Hematopoietic multipotent progenitor cell treated with erythropoietin and hydrocortisone succinate and interleukin-3 and kit ligand, for 8 days (in vitro differentiated cells): Measurements from ENCODE around the gene IL1RAPL2.

Experiments
- DNase-seq: peaks from one replicate; pipeline ENCODE4 v3.0.0-alpha.2; 2015

Gene IL1RAPL2

DNA sequence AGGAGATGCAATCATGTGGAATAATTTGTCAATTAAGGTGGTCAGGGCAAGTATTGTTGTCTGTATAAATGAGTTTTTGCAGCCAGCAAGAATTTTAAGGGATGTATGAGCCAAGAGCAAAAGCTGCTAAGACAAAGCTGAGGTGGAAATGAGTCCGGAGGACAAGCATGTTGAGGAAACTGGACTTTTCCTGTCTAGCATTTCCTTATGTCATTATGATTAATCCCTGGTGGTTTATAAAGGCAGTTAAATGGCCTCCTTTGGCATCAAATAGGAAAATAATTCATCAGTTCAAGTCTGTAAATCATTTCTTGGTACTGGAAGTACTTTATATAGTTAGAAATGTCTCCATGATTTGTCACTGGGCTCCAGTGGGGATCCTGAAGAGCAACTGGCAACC lies 716.1 kb downstream of the IL1RAPL2 start:
- DNase-seq = no peak

DNA sequence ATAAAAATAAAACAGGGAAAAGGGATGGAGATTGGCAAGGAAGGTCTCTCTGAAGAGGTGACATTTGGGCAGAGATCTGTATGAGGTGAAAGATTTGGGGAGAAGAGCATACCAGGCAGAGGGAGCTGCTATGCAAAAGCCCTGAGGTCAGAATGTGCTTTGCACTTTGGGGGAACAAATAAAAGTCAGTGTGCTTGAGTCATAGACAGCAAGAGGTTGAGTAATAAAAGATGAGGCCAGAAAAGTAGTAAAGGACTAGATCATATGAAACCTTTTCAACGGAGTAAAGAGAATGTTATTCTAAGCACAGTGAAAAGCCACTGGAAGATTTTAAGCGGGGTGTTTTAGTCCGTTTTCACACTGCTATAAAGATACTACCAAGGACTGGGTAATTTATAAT lies 731.0 kb downstream of the IL1RAPL2 start:
- DNase-seq = no peak

DNA sequence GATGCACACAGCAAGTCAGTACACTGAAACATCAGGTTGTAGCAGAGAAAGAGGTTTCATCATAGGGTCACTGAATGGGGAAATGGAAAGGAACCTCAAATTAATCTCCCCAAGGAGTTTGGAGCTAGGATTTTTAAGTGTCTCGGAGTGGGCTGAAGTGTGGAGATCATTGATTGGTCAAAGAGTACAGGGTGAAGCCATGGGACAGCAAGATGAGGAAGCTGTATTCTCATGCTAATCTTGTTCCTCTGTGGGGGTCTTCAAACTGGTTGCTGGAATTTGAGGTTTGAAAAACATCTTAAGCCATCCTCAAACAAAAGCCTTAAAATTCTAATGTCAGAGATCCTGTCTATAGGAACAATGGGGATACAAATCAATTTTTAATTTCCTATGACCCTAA lies 733.3 kb downstream of the IL1RAPL2 start:
- DNase-seq = no peak

DNA sequence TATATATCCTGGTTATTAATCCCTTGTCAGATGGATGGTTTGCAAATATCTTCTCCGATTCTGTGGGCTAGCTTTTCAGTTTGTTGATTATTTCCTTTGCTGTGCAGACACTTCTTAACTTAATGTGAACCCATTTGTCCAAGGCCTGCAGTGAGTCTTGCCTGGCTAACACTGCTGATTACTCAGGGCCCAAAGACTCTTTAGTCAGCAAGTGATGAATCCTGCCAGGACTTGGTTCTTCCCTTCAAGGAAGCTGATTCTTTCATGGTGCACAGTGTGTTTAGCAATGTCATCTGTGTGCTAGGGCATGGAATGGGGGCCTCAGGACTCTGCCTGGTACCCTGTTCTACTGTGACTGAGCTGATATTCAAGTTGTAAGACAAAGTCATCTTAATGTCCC lies 736.2 kb downstream of the IL1RAPL2 start:
- no peak for DNase-seq

DNA sequence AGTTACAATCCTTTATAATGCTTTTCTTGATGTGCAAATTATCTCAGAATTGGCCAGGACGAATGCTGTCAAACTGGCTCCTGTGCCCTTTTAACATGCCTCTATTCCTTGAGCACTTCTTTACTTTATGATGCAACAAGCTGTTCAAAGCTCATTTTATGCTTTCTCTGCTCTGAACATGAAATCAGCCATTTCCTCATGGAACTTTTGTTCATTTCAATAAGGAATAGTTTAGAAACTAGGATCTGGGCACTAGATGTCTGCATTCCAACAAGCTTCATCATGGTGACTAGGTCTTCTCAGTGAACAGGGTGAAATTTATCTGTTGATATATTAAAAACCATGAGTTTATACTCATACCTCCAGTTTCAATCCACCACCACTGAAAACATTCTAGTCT lies 741.8 kb downstream of the IL1RAPL2 start:
- no peak for DNase-seq

DNA sequence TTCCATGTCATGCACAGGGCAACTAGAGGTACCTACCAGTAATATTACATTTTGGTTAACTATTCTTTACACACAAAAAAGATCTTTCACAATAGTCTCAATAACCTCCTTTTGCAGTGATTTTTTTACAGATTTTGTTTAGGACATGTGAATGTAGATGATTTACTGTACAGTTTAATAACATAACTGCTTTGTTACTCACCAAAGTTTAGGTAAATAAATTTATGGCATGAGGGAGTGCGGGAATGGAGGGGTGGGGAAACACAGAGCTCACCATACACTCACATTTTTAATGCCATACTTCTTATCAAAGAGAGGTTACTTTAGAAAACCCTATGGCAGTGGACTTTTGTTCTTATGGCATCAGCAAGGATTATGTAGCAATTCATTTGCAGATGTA lies 747.6 kb downstream of the IL1RAPL2 start:
- DNase-seq = no peak

DNA sequence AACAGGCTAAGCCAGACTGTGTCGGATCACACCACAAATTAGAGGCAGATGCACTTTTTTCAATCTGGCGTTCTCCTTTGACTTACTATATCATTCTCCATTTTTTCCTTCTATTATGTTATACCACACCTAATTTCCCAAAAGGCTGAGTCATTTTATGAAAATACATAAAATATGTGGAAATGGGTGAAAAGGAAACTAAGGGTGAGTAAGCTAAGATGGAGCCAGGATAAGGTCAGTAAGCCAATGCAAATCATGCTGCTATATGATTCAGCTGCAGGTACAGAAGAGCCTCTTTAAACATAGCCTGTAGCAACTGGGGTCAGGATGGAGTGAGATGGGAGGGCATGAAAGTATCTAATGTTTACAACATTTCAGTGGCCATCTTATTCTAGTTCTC lies 748.5 kb downstream of the IL1RAPL2 start:
- no peak for DNase-seq

DNA sequence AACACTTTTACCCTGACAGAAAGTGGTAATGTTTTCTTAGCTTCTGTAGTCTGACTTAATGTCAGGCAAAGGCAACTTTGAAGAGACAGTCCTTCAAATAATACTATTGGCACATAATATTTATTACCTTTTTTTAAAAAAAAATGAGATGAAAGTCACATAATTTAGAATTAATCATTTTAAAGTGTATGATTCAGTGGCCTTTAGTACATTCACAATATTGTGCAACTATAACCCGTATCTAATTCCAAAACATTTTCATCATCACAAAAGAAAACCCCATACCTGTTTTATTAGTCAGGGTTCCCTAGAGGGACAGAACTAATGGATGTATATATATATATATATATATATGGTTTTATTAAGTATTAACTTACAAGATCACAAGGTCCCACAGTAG lies 749.2 kb downstream of the IL1RAPL2 start:
- no peak for DNase-seq

DNA sequence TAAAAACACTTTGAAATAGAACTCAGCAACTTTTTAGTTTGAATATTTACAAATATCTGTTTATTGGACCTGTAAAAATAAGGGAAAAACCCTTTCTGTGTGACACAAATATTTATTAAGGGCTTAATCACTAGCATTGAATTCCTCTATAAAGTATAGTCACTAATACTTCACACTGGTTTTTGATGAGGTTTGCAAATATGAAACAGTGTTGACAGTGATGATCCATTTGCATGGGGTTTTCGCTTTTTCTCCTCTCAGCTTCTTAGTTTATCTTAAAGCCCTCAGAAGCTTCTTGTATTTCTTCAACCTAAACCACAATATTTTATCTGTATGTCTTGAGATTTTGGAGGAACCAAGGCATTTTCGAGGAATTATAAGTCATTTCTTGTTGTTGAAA lies 751.1 kb downstream of the IL1RAPL2 start:
- DNase-seq = no peak

DNA sequence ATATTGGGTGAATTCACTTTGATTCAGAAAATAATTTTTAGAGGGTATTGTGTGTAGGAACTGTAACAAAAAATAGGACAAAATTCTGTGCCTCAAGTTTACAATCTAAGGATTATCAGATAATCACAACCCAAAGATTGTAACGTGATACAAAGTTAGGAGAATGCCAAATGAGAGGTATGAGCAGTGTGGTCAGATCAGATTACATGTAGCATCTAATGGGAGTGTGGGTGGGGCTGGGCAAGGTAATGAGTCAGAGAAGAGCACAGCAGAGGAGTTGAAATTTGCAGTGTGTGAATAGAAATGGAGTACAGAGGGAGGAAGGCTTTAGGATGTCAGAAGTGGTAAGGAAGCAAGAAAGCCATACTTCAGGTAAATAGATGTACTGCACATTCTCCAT lies 757.9 kb downstream of the IL1RAPL2 start:
- no peak for DNase-seq

DNA sequence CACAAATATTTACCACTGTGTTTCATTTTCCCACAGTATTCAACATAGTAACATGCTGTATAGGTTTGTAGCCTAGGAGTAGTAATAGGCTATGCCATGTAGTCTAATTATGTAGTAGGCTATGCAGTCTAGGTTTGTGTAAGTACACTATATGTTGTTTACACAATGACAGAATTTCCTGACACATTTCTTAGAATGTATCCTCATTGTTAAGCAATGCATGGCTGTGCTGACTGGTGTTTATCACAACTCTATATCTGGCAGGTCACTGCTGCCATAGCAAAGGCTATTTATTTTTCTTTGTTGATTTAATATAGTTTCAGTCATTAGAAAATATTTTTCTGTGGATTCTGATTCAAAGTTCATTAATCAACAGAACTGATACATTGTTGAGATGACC lies 762.8 kb downstream of the IL1RAPL2 start:
- DNase-seq = no peak

DNA sequence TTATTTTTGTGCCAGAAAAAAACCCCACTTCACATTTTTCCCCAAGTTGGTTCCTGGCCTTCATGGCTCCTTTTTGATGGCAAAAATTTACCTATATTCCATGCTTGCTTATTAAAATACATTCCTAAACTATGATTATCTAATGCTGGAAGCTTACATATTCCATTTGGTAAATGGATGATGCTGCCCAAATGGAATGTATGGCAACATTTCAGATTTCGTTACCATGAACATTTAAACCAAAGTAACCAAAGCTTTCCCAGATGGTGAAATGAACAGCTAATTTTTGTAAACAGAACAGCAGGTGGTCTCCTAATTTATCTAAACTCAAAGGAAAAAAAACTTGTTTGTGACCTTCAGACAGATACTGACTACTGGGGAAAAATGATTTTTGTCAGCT lies 765.2 kb downstream of the IL1RAPL2 start:
- no peak for DNase-seq

DNA sequence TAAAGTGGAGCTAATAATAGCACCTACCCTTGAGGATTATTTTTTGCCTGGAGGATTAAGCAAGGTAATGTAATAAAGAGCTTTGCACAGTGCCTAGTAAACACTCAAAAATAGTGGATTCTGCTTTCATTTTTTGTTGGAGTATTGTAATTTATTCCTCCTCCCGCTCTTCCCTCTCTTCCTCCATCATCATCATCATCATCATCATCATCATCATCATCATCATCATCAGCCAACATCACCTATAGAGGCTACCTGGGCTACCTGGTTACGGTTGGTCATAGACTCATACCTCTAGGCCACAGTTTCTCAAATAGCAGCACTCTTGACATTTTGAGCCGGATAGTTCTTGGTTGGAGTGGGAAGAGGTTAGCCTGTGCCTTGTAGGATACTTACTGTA lies 781.4 kb downstream of the IL1RAPL2 start:
- DNase-seq = no peak

DNA sequence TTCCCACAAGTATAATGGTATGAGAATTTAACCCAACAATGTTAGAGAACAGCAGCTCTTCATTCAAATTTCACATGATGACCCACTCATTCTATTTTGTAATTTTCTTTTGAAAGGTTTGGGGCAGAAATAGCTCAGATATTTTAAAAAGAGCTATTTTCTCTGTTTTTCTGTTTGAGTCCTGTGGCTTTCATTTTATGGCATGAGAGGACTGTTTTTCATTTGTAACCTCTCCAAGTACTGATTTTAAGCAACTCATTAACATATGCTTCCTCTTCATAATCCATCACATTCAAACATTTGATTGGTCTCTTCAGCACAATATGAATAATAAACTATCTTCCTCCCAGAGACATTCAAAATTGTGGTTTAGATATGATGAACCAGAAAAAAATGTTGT lies 783.5 kb downstream of the IL1RAPL2 start:
- no peak for DNase-seq

DNA sequence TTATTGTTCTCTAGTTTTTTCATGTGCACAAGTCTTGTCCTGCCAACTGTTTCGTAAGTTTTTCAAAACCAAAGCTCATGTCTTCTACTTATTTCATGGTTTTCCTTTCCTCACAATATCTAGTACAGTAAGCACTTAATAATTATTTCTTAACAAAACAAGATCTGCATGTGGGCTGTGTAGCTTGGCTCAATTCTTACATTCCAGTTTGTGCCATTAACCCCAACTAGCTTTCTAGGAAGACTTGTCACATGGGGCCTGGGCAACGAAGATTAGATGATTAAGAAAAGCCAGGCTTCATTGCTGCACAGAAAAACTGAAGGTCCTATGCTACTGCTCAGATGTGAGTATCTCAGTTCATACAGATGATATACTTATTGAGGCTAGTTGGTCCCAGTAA lies 809.8 kb downstream of the IL1RAPL2 start:
- no peak for DNase-seq

DNA sequence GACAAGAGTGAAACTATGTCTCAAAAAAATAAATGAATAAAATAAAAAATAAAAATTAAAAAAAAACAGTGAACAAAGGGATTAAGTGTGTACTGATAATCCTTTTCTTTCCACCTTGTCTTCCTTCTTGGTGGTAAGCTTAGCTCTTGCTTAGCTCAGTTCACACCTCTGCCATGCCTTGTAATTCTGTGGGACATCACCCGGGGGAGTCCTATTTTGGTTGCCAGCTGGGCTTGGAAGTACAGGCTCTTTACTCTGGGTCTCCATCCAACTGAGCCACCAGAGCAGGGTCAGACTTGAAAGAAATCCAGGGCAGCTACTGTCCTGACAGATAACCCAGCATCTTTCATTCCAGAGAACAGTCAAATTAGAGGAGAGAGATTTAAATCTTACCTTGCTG lies 858.7 kb downstream of the IL1RAPL2 start:
- DNase-seq = no peak

DNA sequence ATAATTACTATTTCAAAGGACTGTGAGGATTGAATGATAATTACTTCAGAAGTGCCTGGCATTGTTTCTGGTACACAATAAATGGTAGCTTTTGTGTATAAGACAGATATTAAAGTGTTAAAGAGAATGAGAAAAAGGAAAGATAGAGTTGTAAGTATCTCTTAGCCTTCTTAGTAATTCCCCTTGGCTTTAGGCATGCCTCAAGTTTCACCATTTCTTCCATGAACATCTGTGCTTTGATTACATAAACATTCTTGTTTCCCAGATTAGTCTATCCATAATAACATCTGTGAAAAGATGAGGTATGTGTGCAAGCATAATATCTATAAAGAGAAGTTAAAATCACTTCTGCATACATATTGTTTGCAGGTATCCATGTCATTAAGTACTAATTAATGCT lies 885.4 kb downstream of the IL1RAPL2 start:
- DNase-seq = no peak

DNA sequence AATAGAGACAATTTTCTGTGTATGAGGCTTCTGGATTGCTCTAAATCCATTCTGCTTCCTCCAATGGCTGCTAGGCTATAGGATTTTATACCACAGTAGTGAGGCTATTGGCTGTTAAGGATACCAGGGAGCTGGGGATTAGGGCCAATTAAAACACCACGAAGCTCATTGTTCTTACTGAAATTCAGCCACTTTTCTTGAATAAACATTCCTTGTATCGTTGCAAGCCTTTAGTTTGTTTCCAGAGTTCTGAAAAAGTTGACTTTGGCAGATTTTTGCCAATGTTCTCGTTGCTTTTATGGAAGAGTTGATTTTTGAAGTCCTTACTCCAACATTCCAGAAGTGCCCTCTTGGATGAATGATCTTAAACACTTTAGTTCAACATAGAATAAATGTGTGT lies 892.8 kb downstream of the IL1RAPL2 start:
- DNase-seq = no peak

DNA sequence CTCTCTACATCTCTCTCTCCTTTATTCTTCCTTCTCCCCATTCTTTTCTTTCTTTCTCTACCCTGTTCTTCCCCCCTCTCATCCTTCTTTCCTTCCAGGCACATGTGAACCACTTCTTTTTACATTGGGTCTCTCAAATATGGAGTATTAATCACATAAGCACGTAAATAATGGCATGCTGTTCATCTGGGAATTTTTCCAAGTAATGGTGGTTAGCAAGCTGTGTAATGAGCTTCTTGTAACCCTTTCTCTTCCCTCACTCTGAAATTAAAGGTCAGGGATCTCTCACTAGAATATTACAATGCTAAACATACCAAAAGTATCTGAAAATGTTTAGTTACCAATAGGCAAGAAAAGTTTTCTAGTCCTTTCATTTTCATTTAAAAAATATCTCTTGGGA lies 894.4 kb downstream of the IL1RAPL2 start:
- no peak for DNase-seq

DNA sequence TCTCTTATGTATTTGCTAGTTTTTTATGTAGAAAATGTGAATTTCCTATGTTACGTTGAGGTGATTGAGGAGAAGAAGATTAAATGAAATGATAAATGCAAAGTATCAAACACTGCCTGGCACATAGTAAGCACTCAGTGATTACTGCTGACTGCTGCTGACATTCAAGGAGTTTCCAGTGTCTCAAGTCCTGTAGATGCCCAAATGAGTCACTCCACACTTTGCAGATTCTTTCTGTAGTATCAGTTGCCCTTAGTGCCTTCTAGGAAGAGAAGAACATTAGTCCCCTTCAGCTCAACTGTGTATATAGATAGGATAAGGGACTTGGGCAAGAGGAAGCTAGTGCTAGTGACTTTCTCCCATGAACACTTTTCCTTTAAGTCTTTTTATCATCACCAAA lies 895.0 kb downstream of the IL1RAPL2 start:
- DNase-seq = no peak

DNA sequence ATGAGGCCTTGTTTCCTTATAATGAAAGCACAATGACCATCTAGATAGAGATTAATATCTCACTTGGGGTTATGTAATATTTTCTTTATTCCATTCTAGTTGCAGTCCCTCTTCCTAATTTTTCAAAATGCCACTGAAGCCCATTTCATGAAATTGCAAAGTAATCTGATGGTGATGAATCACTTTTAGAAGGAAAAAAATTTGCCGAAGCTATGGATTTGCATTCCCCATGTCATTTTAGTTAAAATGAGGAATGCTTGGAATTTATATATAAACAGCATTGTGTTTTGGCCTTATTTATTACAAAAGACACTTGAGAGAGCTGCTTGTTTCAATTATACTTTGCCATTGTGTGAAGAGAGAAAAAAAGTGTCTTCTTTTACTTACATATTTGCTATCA lies 896.2 kb downstream of the IL1RAPL2 start:
- DNase-seq = no peak

DNA sequence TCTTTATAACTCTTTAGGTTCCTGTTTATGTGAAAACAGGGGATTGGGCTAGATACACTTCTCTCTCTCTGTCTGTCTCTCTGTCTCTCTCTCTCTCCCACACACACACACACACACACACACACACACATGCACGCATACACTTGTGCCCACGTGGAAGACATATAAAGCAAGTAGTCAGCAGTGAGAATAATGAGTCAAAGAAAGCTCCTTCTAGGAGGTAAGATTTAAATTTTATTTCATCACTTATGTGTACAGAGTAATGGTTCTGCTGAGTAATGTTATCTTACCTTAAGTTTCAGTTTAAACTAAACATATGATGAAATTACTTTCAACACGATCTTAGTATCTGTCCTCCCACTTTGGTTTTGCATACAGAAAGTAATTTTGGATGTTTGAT lies 897.5 kb downstream of the IL1RAPL2 start:
- DNase-seq = no peak

DNA sequence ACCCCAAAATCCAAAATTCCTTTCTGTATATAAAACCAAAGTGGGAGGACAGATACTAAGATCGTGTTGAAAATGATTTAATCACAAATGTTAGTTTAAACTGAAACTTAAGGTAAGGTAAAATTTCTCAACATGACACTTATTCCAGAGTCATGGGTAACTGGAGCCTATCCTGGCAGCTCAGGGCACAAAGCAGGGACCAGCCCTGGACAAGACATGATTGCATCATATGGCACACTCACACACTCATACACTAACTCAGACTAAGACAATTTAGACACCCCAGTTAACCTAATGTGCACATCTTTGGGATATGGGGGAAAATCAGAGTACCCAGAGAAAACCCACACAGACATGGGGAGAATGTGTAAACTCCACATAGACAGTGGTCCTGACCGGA lies 898.6 kb downstream of the IL1RAPL2 start:
- no peak for DNase-seq

DNA sequence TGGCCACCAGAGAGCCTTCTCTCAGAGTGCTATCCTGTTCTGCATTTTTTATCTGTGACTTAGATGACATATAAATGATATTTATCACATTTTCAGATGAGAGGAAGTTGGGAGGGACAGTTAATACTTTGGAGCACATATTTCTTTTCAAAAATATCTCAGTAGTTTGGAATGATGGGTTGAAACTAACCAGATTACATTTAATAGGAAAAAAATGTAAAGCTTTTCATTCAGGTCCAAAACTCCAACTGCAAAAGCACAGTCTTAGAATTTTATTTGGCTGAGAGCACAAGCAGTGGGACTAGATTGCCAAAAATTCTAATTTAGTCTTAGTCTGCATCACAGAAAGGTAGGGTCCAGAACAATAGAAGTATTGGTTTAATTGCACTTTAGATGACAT lies 902.7 kb downstream of the IL1RAPL2 start:
- no peak for DNase-seq

DNA sequence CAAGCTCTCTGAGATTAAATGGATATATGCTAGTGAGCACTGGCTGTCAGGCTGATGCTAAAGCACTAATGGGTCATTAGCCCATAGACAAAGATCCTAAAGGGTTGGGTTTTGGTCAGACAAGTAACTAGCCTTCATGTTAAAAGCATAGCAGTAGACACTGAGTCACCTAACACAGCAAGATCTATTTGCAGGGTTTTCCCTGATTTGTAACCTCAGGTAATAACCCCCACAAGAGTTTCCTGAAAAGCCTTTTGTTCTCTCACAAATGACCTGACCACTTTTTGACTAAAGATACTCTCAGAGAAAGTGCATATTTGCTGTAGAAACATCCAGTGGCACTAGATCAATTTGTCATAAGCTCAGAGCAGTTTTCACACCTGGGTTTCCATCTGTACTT lies 905.6 kb downstream of the IL1RAPL2 start:
- no peak for DNase-seq

DNA sequence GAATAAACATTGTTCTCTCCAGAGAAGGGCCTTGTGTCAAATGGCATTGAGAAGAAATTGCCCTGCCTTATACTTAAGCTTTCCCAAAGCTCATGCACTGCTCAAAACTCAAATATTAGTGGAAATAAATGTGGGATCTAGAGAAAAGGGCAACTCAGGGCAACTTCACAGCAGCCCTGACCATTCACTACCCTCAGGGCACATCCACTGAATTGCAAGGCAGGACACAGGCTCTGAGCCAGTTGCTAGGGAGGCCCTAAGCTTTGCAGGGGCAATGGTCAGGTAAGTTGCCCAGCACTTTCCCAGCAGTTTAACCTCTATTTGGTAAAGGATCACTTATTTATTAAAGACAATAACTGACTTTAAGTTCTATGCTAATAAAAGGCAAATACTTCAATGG lies 909.8 kb downstream of the IL1RAPL2 start:
- DNase-seq = no peak
